K562 (cell line): Measurements from ENCODE around the gene HMOX2. TPM values are rescaled to one million over a fixed set of nuclear protein-coding genes. Genes with fewer than 3 reads are reported as not detected.
A peak's percentile ranks its signal among the peaks of the same experiment; 100 is the strongest.

ENCODE experiments used
- ATAC-seq: fragments of 200-7000 bp; cut with Tn5 transposase; 3 replicates; pipeline ENCODE4 v1.9.1; 2020; ENCODE audit warnings: moderate library complexity
- BruUV-seq: library from RNA; stranded (reverse); fragments of 400-500 nt; replicated peaks from 2 replicates; lab custom pipeline; 2021; lab: Mats Ljungman, UMichigan
- CTCF ChIA-PET: fragments of 300-600 bp; formaldehyde crosslinking; extraction: SDS; loops from one replicate; lab custom pipeline; 2021; ENCODE audit warnings: low intra/inter-chr PET ratio; lab: Yijun Ruan, JAX
- POLR2A ChIA-PET: fragments of 300-600, 350-650 bp; sonication (Branson Sonifier 250); formaldehyde crosslinking; extraction: SDS; loops from one replicate; lab custom pipeline; 2021; ENCODE audit warnings: antibody characterized with exemption, inconsistent platforms; lab: Yijun Ruan, JAX
- DNase-seq, 4 experiments: peaks; one replicate each; pipeline versions ENCODE4 v3.0.0 to v3.0.0-alpha.2; 2011 to 2018; ENCODE audit warnings: low spot score in 3 of 4, mixed read lengths in 3 of 4; ENCODE audit errors: extremely low read depth in 1 of 4
- FAIRE-seq: peaks from 2 replicates; lab custom pipeline; 2011; peaks lifted over from hg19 to GRCh38; lab: Jason Lieb, UNC
- H2AFZ ChIP-seq: 2 replicates; pipeline ENCODE4 v1.6.0; 2011; ENCODE audit warnings: low read depth, low read length, control low read depth, inconsistent platforms
- H3K27ac ChIP-seq: fragments of 200-600 bp; 3 replicates; pipeline ENCODE4 v1.8.0; 2011; ENCODE audit warnings: low read depth, mild to moderate bottlenecking, control low read depth, inconsistent platforms, low read length, moderate library complexity, mixed read lengths; ENCODE audit errors: extremely low read depth
- H3K27me3 ChIP-seq, 2 experiments: fragments of 300-600 bp in 1 of 2; 2 replicates in 1 of 2; 3 replicates in 1 of 2; pipeline versions ENCODE4 v1.6.0 to v1.8.0; 2011; ENCODE audit warnings: inconsistent platforms in 2 of 2, low read length in 2 of 2, mild to moderate bottlenecking in 1 of 2, mixed read lengths in 1 of 2, moderate library complexity in 1 of 2; ENCODE audit not compliant: control insufficient read depth in 2 of 2, insufficient read depth in 2 of 2
- H3K36me3 ChIP-seq: fragments of 300-600 bp; 3 replicates; pipeline ENCODE4 v1.8.0; 2011; ENCODE audit warnings: mild to moderate bottlenecking, low read length, inconsistent platforms; ENCODE audit not compliant: control insufficient read depth, insufficient read depth
- H3K4me1 ChIP-seq, 2 experiments: fragments of 200-600 bp in 1 of 2; replicated peaks in 1 of 2; 2 replicates in 1 of 2; 3 replicates in 1 of 2; pipeline versions ENCODE4 v1.5.1 to v1.8.0; 2011; ENCODE audit warnings: inconsistent platforms in 2 of 2, low read length in 2 of 2, mild to moderate bottlenecking in 1 of 2, mixed read lengths in 1 of 2, moderate library complexity in 1 of 2; ENCODE audit not compliant: control insufficient read depth in 2 of 2, insufficient read depth in 2 of 2
- H3K4me2 ChIP-seq: 2 replicates; pipeline ENCODE4 v1.6.1; 2011; ENCODE audit warnings: low read length, control low read depth, inconsistent platforms, mixed read lengths; ENCODE audit not compliant: insufficient read depth
- H3K4me3 ChIP-seq: fragments of 200-600 bp; sonication (generic), shearing (Covaris generic); 2 replicates; pipeline ENCODE4 v1.5.1; 2016; ENCODE audit warnings: control low read depth, inconsistent platforms
- H3K79me2 ChIP-seq: fragments of 200-600 bp; 3 replicates; pipeline ENCODE4 v1.8.0; 2011; ENCODE audit warnings: low read length, inconsistent platforms; ENCODE audit not compliant: control insufficient read depth, insufficient read depth
- H3K9ac ChIP-seq, 2 experiments: 2 replicates each; pipeline versions ENCODE4 v1.6.0 to v1.6.1; 2011; ENCODE audit warnings: low read depth in 2 of 2, low read length in 2 of 2, control low read depth in 1 of 2, inconsistent platforms in 1 of 2, mild to moderate bottlenecking in 1 of 2, mixed read lengths in 1 of 2; ENCODE audit not compliant: insufficient read depth in 1 of 2
- H3K9me1 ChIP-seq: one replicate; pipeline ENCODE4 v1.6.0; 2011; ENCODE audit warnings: inconsistent platforms, mild to moderate bottlenecking, low read length, moderate library complexity; ENCODE audit not compliant: control insufficient read depth, insufficient read depth
- H3K9me3 ChIP-seq: replicated peaks from 2 replicates; pipeline ENCODE4 v1.5.1; 2011; ENCODE audit warnings: low read depth, low read length, inconsistent platforms; ENCODE audit not compliant: control insufficient read depth, insufficient read depth
- H4K20me1 ChIP-seq: replicated peaks from 2 replicates; pipeline ENCODE4 v1.6.1; 2011; ENCODE audit warnings: low read length, inconsistent platforms, mixed read lengths; ENCODE audit not compliant: control insufficient read depth, insufficient read depth
- ELK1 ChIP-seq: sonication (generic); formaldehyde crosslinking; IDR thresholded peaks from 2 replicates; pipeline ENCODE4 v1.8.1; 2022; ENCODE audit warnings: missing genetic modification reagents
- PKNOX1 ChIP-seq: fragments of 450-650 bp; IDR thresholded peaks from 2 replicates; pipeline ENCODE4 v1.6.1; 2016
- POLR2AphosphoS5 ChIP-seq: IDR thresholded peaks from 2 replicates; pipeline ENCODE4 v1.6.1; 2011; ENCODE audit warnings: mild to moderate bottlenecking, low read depth, low read length, moderate library complexity; ENCODE audit not compliant: control insufficient read depth, insufficient read depth
- ZBTB33 ChIP-seq: sonication (generic); formaldehyde crosslinking; IDR thresholded peaks from 2 replicates; pipeline ENCODE4 v1.8.1; 2023; ENCODE audit warnings: mild to moderate bottlenecking, missing genetic modification reagents
- ZNF224 ChIP-seq: sonication (generic); formaldehyde crosslinking; IDR thresholded peaks from 2 replicates; pipeline ENCODE4 v1.8.0; 2022; ENCODE audit warnings: mild to moderate bottlenecking, missing genetic modification reagents
- WGBS: fragments of 100-300 bp; shearing (Covaris generic); methylation state at CpG from one replicate; pipeline ENCODE4 v1.1.6; 2016; ENCODE audit warnings: low coverage, mixed read lengths; ENCODE audit not compliant: insufficient coverage; ENCODE audit errors: missing lambda C conversion rate; 5-methylcytosine and 5-hydroxymethylcytosine counted together
- in situ Hi-C: fragments of 300-500 bp; cut with MboI; formaldehyde crosslinking; loops from 4 replicates; pipeline ENCODE4 v1.15.0; 2018; ENCODE audit warnings: inconsistent platforms, mixed read lengths
- intact Hi-C: fragments of 100-400 bp; cut with micrococcal nuclease; formaldehyde crosslinking; loops from 2 replicates; pipeline ENCODE4 v1.14.2; 2022
- polyA plus RNA-seq, 8 experiments: library from polyadenylated mRNA; depleted of rRNA in 4 of 8; stranded (reverse) in 5 of 8; unstranded in 3 of 8; fragments of >200 nt; fragmentation: Nextera tagmentation in 2 of 8; fragmentation: Illumina TruSeq in 1 of 8; extraction: Ambion mirVana in 2 of 8; extraction: Trizol in 1 of 8; gene quantifications; 2 replicates each; pipeline versions ENCODE4 v1.2.1 to v1.2.3, GENCODE V29; 2011 to 2014; ENCODE audit warnings: inconsistent platforms in 1 of 8, missing spikeins in 1 of 8
- total RNA-seq, 7 experiments: library from RNA; depleted of rRNA in 6 of 7; stranded (reverse); fragments of >200 nt in 6 of 7; fragmentation: Illumina TruSeq in 2 of 7; extraction: Trizol in 2 of 7; gene quantifications; 2 replicates each; pipeline versions ENCODE4 v1.2.1 to v1.2.3, GENCODE V29; 2011 to 2021; ENCODE audit warnings: low replicate concordance in 1 of 7

The HMOX2 gene
- total and polyA plus RNA-seq, 9 of the 15 experiments (the other 6 are each of a cell fraction or from before 2014, with no cell fraction given) = 26.8 to 87.4 (median 57.4) TPM

- TF ChIP-seq POLR2AphosphoS5 (no peak), ZNF224 (CRISPR knock-in tag) (no peak), ELK1 (no peak)
Observed at GRCh38 chr16:4536391-4537106, 60.4 kb downstream of the HMOX2 start (continued).

GRCh38 chr16:4537376-4538343 is 61.5 kb downstream of the HMOX2 start:
- Histone ChIP-seq H3K36me3 (no peaks in the 10 kb centered on the region), H3K4me3 (no peak overlapping the region), H3K27me3 (peaks cover 10 to 25% of the 10 kb centered on the region in 2 experiments), H3K9me3 (no peaks in the 10 kb centered on the region; the same call in none of the 2 replicates), H3K4me2 (no peak overlapping the region), H3K4me1 (peaks cover 0 to 17% of the 10 kb centered on the region in 2 experiments; a peak in 2 of 5 replicates), H2AFZ (no peak overlapping the region), H3K9me1 (no peaks in the 10 kb centered on the region), H4K20me1 (no peaks in the 10 kb centered on the region), H3K79me2 (no peaks in the 10 kb centered on the region), H3K27ac (no peak overlapping the region), H3K9ac (no peak overlapping the region)
- TF ChIP-seq PKNOX1 (no peak), ZBTB33 (CRISPR knock-in tag) (peak; percentile 39; the same call in 1 of the 2 replicates)
- 38% methylated on average over 20 of the region's 75 CpGs for WGBS
- no peak for DNase-seq
- ChIA-PET CTCF (no interaction called here), POLR2A (interaction anchor here (0.9 kb wide), 1 partner anchor 11 kb away, joined by 3 read pairs; no protein-coding TSS in a partner anchor)
- no TSS peak for BruUV-seq
- intact Hi-C loops (no loop called here), in situ Hi-C loops (no loop called here)
- ATAC-seq = no peak
- no peak for FAIRE-seq
